HL-60 (cell line): ENCODE results near the gene UCP2.
A peak's percentile ranks its signal among the peaks of the same experiment; 100 is the strongest.

ENCODE experiments used
- DNase-seq, 2 experiments: peaks; one replicate each; pipeline ENCODE4 v3.0.0-alpha.2; 2010 to 2020; ENCODE audit warnings: low read depth in 1 of 2, low spot score in 1 of 2
- H3K27ac ChIP-seq: fragments of 250-450 bp; sonication (Bioruptor Pico); replicated peaks from 2 replicates; pipeline ENCODE4 v1.5.1; 2020; ENCODE audit warnings: mild to moderate bottlenecking, moderate library complexity
- H3K27me3 ChIP-seq: fragments of 250-450 bp; sonication (Bioruptor Pico); 2 replicates; pipeline ENCODE4 v1.5.1; 2021; ENCODE audit warnings: mild to moderate bottlenecking, moderate library complexity; ENCODE audit not compliant: insufficient read depth, poor library complexity, severe bottlenecking
- H3K4me3 ChIP-seq: replicated peaks from 2 replicates; pipeline ENCODE4 v1.5.1; 2011; ENCODE audit warnings: mild to moderate bottlenecking, control low read depth, low read length; ENCODE audit not compliant: insufficient read depth
- GABPA ChIP-seq: IDR thresholded peaks from 2 replicates; pipeline ENCODE4 v1.6.1; 2012; ENCODE audit warnings: low read depth
- POLR2AphosphoS5 ChIP-seq: IDR thresholded peaks from 2 replicates; pipeline ENCODE4 v1.6.1; 2012; ENCODE audit warnings: low read depth
- SPI1 ChIP-seq: IDR thresholded peaks from 2 replicates; pipeline ENCODE4 v1.6.1; 2012; ENCODE audit warnings: low read depth, mild to moderate bottlenecking, borderline replicate concordance
- TF ChIP-seq, protein P1 (sequence below): IDR thresholded peaks from 2 replicates; pipeline ENCODE4 v1.6.1; 2012; ENCODE audit warnings: low read depth; ENCODE audit not compliant: insufficient replicate concordance
- TF ChIP-seq, protein P2 (sequence below): IDR thresholded peaks from one replicate; pipeline ENCODE4 v1.5.1; 2011; ENCODE audit warnings: low read length, control low read depth, inconsistent platforms; ENCODE audit not compliant: insufficient read depth

The UCP2 gene

DNA sequence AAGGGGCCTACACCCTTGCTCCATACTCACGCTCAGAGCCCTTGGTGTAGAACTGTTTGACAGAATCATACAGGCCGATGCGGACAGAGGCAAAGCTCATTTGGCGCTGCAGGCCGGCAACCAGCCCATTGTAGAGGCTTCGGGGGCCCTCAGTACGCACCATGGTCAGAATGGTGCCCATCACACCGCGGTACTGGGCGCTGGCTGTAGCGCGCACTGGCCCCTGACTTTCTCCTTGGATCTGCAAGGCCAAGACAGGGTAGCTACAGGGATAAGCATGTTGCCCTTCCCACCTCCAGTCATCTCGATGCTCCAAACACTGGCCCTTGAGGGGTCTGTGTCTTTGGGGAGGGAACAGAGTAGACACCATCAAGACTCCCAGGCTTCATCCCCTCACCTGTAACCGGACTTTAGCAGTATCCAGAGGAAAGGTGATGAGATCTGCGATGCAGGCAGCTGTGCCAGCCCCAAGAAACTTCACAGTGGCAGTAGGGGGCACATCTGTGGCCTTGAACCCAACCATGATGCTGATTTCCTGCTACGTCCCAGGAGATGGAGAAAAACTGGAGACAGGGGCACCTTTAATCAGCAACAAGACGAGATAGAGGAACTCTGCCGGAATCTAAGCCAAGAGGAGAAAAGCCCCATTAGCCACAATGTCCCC is 4.7 kb downstream of the UCP2 start:
- peak in 1 of 2 experiments; percentile 8 for DNase-seq
- no peak overlapping the region for H3K27ac ChIP-seq
- peak; percentile 37; the same call in 1 of the 2 replicates for TF ChIP-seq POLR2AphosphoS5
- TF ChIP-seq, protein P1, sequence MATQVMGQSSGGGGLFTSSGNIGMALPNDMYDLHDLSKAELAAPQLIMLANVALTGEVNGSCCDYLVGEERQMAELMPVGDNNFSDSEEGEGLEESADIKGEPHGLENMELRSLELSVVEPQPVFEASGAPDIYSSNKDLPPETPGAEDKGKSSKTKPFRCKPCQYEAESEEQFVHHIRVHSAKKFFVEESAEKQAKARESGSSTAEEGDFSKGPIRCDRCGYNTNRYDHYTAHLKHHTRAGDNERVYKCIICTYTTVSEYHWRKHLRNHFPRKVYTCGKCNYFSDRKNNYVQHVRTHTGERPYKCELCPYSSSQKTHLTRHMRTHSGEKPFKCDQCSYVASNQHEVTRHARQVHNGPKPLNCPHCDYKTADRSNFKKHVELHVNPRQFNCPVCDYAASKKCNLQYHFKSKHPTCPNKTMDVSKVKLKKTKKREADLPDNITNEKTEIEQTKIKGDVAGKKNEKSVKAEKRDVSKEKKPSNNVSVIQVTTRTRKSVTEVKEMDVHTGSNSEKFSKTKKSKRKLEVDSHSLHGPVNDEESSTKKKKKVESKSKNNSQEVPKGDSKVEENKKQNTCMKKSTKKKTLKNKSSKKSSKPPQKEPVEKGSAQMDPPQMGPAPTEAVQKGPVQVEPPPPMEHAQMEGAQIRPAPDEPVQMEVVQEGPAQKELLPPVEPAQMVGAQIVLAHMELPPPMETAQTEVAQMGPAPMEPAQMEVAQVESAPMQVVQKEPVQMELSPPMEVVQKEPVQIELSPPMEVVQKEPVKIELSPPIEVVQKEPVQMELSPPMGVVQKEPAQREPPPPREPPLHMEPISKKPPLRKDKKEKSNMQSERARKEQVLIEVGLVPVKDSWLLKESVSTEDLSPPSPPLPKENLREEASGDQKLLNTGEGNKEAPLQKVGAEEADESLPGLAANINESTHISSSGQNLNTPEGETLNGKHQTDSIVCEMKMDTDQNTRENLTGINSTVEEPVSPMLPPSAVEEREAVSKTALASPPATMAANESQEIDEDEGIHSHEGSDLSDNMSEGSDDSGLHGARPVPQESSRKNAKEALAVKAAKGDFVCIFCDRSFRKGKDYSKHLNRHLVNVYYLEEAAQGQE, result no peak
- no peak overlapping the region for H3K4me3 ChIP-seq
- H3K27me3 ChIP-seq, result no peaks in the 10 kb centered on the region

DNA sequence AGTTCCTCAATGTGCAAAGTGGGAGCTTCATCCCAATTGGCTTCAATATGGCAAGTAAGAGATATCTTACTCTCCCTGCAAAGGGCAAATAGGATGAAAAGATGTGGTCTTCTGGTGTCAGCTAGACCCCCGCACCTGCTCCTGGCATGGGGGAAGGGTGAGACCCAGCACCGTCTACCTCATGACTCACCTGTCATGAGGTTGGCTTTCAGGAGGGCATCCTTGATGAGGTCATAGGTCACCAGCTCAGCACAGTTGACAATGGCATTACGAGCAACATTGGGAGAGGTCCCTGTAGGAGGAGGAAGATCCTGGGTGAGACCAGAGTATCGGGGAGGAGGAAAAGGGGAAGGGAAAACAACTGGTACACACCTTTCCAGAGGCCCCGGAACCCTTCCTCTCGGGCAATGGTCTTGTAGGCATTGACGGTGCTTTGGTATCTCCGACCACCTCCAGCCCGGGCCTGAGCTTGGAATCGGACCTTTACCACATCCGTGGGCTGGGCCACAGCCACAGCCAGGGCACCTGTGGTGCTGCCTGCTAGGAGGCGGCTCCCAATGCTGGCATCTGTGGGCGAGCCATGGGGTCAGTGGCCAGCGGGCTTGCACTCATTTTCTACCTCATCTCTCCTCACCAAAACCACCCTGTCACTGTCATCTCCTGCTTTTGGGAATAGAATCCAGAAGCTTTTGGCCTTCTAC is 6.0 kb downstream of the UCP2 start:
- no peak overlapping the region for H3K27ac ChIP-seq
- H3K4me3 ChIP-seq, result no peak overlapping the region
- TF ChIP-seq POLR2AphosphoS5 (no peak; the same call in 1 of the 2 replicates), SPI1 (no peak), GABPA (no peak)
- TF ChIP-seq, protein P2, sequence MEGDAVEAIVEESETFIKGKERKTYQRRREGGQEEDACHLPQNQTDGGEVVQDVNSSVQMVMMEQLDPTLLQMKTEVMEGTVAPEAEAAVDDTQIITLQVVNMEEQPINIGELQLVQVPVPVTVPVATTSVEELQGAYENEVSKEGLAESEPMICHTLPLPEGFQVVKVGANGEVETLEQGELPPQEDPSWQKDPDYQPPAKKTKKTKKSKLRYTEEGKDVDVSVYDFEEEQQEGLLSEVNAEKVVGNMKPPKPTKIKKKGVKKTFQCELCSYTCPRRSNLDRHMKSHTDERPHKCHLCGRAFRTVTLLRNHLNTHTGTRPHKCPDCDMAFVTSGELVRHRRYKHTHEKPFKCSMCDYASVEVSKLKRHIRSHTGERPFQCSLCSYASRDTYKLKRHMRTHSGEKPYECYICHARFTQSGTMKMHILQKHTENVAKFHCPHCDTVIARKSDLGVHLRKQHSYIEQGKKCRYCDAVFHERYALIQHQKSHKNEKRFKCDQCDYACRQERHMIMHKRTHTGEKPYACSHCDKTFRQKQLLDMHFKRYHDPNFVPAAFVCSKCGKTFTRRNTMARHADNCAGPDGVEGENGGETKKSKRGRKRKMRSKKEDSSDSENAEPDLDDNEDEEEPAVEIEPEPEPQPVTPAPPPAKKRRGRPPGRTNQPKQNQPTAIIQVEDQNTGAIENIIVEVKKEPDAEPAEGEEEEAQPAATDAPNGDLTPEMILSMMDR, result no peak
- TF ChIP-seq, protein P1, result no peak
- no peaks in the 10 kb centered on the region for H3K27me3 ChIP-seq
- DNase-seq, result peak in 1 of 2 experiments; percentile 31

DNA sequence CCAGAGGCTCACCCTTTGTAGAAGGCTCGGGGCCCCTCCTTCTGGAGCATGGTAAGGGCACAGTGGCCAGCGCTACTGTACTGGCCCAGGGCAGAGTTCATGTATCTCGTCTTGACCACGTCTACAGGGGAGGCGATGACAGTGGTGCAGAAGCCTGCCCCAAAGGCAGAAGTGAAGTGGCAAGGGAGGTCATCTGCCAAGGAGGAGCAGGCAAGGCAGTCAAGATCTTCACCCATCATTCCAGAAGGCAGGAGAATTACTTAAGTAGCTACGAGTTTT is 7.2 kb downstream of the UCP2 start:
- Histone ChIP-seq H3K27ac (no peak overlapping the region), H3K27me3 (no peaks in the 10 kb centered on the region), H3K4me3 (no peak overlapping the region)
- peak in 1 of 2 experiments; percentile 28 for DNase-seq
- TF ChIP-seq, protein P2, result no peak
- TF ChIP-seq POLR2AphosphoS5 (0 out of 2 replicates have a peak, but pooled peaks have one; percentile 38), GABPA (no peak), SPI1 (no peak)

DNA sequence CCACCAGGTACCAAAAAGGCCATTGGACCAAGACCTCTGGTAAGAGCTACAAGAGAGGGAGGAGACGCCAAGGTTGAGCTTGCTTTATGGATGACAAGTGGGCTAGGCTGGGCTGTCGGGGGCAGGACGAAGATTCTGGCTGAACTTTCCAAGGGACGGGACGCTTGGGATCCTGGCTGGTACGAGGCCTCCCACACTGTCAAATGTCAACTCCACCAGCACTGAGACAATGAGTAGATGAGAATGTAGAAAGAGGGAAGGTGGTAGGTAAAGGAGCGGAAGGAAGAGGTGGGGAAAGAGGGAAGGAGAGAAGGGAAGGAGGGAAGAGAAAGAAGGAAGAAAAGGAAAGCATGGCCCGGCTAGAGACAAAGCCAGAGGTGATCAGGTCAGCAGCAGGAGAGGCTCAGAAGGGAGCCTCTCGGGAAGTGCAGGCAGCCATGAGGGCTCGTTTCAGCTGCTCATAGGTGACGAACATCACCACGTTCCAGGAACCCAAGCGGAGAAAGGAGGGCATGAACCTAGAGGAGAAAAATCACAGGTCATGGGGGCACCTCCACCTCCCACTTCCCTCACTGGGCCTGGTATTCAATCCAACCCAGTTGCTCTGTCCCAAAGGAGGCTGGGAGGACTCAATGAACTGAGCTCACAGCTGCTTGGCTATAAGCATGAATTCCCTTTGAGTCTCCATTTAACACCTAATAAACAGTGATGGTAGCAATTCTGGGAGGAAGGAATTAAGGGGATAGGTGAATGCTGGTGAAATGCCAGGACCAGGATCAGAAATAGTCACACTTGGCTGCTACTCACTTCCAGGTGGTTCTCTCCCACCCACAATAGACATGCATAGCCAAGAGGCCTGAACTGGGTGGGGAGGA is 7.8 kb downstream of the UCP2 start:
- Histone ChIP-seq H3K4me3 (no peak overlapping the region), H3K27ac (no peak overlapping the region), H3K27me3 (no peaks in the 10 kb centered on the region)
- TF ChIP-seq SPI1 (no peak), GABPA (no peak), POLR2AphosphoS5 (no peak; the same call in 1 of the 2 replicates)
- TF ChIP-seq, protein P2, result no peak
- TF ChIP-seq, protein P1, result no peak
- peak in 1 of 2 experiments; percentile 38 for DNase-seq
